ENCODE measurements around the gene TBCCD1. TPM values are rescaled to one million over a fixed set of nuclear protein-coding genes. Genes with fewer than 3 reads are reported as not detected.
"Not testable (repeated sequence)": the region's sequence is repeated elsewhere in the genome, so short reads cannot be mapped to it uniquely, and the experiment has no call there.

The TBCCD1 gene
- total and polyA plus RNA-seq, 9 donors, result 6.9 to 12.4 (median 10.6) TPM

DNA sequence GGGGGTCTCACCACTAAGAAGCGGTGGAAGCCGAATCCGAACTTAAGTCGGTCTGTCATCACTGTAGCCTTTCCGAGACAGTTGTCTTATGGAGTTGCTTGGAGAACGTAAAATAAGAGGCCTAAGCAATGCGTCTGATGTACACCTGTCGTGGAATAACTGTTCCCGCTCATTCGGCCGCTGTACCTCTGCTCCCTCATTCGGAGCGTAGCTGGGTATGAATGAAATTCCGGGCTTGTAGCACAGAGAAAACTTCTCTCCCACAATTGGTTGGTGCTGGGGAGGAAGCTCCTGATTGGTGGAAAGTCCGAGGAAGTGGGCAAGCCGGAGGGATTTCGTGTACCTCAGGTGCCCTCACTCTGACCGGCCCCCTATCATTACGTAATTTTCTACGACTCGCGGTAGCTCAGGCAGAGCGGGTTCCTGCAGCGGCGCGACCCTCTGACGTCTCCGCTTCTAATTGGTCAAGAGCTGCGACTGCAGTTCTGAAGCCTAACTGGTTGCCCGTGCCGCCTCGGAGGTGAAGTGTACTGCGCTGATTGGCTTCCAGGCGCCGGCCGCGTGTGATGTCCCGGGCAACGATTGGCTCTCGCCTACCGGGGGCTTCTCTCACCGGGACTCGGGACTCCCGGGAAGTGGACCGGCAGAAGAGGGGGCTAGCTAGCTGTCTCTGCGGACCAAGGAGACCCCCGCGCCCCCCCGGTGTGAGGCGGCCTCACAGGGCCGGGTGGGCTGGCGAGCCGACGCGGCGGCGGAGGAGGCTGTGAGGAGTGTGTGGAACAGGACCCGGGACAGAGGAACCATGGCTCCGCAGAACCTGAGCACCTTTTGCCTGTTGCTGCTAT, 3.2 kb upstream of the TBCCD1 start, which contains the start of gene DNAJB11:
DNAJB11 (plus strand) TSS at position 625 of the 845 bp plus-strand sequence; CDS start at position 803, 178 bp downstream.
- H3K27ac ChIP-seq, result peak within 1 kb of the TSS; percentile 71 to 85
- peak; percentile 98 to 99 (median 99) for DNase-seq
- H3K27me3 ChIP-seq, result no peaks in the 10 kb centered on the region
- peak; percentile 78 for TF ChIP-seq POLR2A (IDR thresholded peaks at IDR 0.05)
- TF ChIP-seq, protein P1, sequence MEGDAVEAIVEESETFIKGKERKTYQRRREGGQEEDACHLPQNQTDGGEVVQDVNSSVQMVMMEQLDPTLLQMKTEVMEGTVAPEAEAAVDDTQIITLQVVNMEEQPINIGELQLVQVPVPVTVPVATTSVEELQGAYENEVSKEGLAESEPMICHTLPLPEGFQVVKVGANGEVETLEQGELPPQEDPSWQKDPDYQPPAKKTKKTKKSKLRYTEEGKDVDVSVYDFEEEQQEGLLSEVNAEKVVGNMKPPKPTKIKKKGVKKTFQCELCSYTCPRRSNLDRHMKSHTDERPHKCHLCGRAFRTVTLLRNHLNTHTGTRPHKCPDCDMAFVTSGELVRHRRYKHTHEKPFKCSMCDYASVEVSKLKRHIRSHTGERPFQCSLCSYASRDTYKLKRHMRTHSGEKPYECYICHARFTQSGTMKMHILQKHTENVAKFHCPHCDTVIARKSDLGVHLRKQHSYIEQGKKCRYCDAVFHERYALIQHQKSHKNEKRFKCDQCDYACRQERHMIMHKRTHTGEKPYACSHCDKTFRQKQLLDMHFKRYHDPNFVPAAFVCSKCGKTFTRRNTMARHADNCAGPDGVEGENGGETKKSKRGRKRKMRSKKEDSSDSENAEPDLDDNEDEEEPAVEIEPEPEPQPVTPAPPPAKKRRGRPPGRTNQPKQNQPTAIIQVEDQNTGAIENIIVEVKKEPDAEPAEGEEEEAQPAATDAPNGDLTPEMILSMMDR (IDR thresholded peaks at IDR 0.05), result no peak
- TF ChIP-seq EP300 (IDR thresholded peaks at IDR 0.05), result no peak
- WGBS, 3 donors, result 0% methylated on average over 48 to 59 of the region's 59 CpGs
- no peaks in the 10 kb centered on the region for H3K9me3 ChIP-seq
- intact Hi-C loops (cut with DNase I), result loop anchor here in 1 of 4 donors (10.0 kb wide), 1 partner anchor 466 kb away; the partner anchor contains the start of gene ETV5
- H3K36me3 ChIP-seq, result no peaks in the 10 kb centered on the region
- peaks cover 7% of the 10 kb centered on the region for H3K4me1 ChIP-seq (ENCODE audit: insufficient read depth)
- peak within 1 kb of the TSS; percentile 90 for H3K4me3 ChIP-seq

DNA sequence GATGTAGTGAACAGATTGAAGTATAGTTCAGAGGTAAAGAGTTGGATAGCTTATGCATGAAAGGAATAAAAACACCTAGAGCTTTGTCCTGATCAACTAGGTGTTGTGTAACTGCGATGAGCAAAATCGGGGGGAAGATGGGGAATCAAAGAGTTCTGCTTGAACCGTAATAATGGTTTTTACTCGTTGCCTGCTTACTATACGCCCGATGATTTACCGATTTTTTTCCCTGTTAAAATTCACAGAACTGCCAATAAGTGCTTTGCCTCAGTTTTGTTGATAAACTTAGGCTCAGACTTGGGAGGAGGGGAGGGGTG, 2.6 kb upstream of the TBCCD1 start:
- Histone ChIP-seq H3K9me3 (no peaks in the 10 kb centered on the region), H3K4me3 (peak overlapping the region; percentile 48), H3K36me3 (no peaks in the 10 kb centered on the region), H3K27ac (no peak overlapping the region), H3K4me1 (ENCODE audit: insufficient read depth) (peaks cover 7% of the 10 kb centered on the region), H3K27me3 (no peaks in the 10 kb centered on the region)
- intact Hi-C loops (cut with DNase I), result loop anchor here in 1 of 4 donors (10.0 kb wide), 1 partner anchor 465 kb away; the partner anchor contains the start of gene ETV5
- 3 to 10% (median 6%) methylated on average over 7 of the region's 7 CpGs for WGBS, 3 donors
- DNase-seq, result no peak
- TF ChIP-seq POLR2A (IDR thresholded peaks at IDR 0.05) (no peak), EP300 (IDR thresholded peaks at IDR 0.05) (no peak)
- TF ChIP-seq, protein P1 (IDR thresholded peaks at IDR 0.05), result no peak

DNA sequence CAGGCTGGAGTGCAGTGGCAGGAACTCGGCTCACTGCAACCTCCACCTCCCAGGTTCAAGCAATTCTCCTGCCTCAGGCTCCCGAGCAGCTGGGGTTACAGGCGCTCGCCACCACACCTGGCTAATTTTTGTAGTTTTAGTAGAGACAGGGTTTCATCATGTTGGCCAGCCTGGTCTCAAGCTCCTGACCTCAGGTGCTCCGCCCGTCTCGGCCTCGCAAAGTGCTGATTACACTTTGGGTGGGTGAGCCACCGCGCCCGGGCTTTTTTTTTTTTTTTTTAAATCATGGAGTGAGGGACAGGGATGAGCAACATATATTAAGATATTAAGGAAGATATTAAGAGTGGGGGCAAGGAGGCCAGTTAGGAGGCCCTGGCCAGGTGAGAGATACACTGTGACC, 2.2 kb upstream of the TBCCD1 start:
- H3K27ac ChIP-seq; H3K27me3 ChIP-seq; H3K9me3 ChIP-seq; H3K4me1 ChIP-seq (ENCODE audit: insufficient read depth); intact Hi-C loops (cut with DNase I); H3K36me3 ChIP-seq: not testable (repeated sequence)
- H3K4me3 ChIP-seq, result peak overlapping the region; percentile 48
- DNase-seq, result peak in 1 of 5 donors; percentile 29
- WGBS, 3 donors, result 81 to 86% (median 85%) methylated on average over 11 of the region's 11 CpGs

DNA sequence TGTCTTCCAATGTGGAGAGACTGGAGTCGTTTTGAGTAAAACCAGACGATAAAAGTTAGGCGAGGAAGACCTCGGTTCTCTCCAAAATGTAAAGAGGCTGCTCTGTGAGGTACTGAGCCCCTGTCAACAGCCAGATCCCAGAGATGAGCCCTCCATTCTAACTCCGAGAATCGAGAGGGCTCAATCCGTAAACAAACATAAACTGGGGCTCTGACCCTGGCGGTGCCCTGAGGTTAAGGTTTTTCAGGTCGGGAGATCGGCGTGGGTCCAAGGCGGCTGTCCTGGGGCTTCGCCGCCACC, 417 bp downstream of the TBCCD1 start:
- peak overlapping the region; percentile 61 to 75 for H3K27ac ChIP-seq
- no peaks in the 10 kb centered on the region for H3K36me3 ChIP-seq
- 0 to 1% (median 0%) methylated on average over 14 of the region's 14 CpGs for WGBS, 3 donors
- no peaks in the 10 kb centered on the region for H3K27me3 ChIP-seq
- H3K4me3 ChIP-seq, result peak overlapping the region; percentile 79
- TF ChIP-seq POLR2A (IDR thresholded peaks at IDR 0.05), result no peak
- TF ChIP-seq, protein P1 (IDR thresholded peaks at IDR 0.05), result no peak
- no peak for TF ChIP-seq EP300 (IDR thresholded peaks at IDR 0.05)
- H3K4me1 ChIP-seq (ENCODE audit: insufficient read depth), result peaks cover 7% of the 10 kb centered on the region
- no peak for DNase-seq
- intact Hi-C loops (cut with DNase I), result no loop called here
- no peaks in the 10 kb centered on the region for H3K9me3 ChIP-seq

DNA sequence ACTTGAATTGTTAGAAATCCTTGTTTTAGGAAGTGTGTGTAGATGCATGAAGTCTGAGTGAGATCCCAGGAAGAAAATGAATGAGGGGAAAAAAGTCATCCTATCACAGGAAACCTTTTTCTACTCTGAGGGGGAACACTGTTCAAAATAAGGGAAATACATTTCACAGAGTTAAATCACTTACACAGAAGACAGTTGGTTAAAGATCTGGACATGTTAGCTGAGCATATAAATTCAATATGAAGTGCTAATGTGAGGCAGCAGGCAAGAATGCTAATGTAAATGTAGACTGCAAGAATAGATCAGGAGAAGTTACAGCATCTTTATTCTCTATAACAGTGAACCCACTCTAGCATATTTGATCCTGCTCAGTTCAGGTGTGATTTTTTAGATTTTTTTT, 2.6 kb downstream of the TBCCD1 start:
- no peaks in the 10 kb centered on the region for H3K36me3 ChIP-seq
- intact Hi-C loops (cut with DNase I), result no loop called here
- peaks cover 6% of the 10 kb centered on the region for H3K4me1 ChIP-seq (ENCODE audit: insufficient read depth)
- TF ChIP-seq, protein P1 (IDR thresholded peaks at IDR 0.05), result no peak
- TF ChIP-seq POLR2A (IDR thresholded peaks at IDR 0.05) (no peak), EP300 (IDR thresholded peaks at IDR 0.05) (no peak)
- no peaks in the 10 kb centered on the region for H3K27me3 ChIP-seq
- DNase-seq, result no peak
- no peak overlapping the region for H3K4me3 ChIP-seq
- no peak overlapping the region for H3K27ac ChIP-seq
- no peaks in the 10 kb centered on the region for H3K9me3 ChIP-seq

All from ovary (tissue), 9 donors.